Thyroid gland (tissue), 4 donors: ENCODE data around the gene ALOX15B. TPM values are rescaled to one million over a fixed set of nuclear protein-coding genes. Genes with fewer than 3 reads are reported as not detected.

Experiments used
- DNase-seq, 2 donors: peaks; one replicate each; pipeline ENCODE4 v3.0.0-alpha.2; 2019
- H3K27ac ChIP-seq, 3 donors: fragments of 200-600 bp; sonication (generic); 1 replicate in 2 of 3; 2 replicates in 1 of 3; pipeline ENCODE4 v1.5.1; 2016 to 2019; ENCODE audit warnings: mild to moderate bottlenecking in 1 of 3, moderate library complexity in 1 of 3
- H3K27me3 ChIP-seq: fragments of 200-600 bp; sonication (generic); one replicate; pipeline ENCODE4 v1.5.1; 2019
- H3K36me3 ChIP-seq, 2 donors: fragments of 200-600 bp; sonication (generic); one replicate each; pipeline ENCODE4 v1.5.1; 2016 to 2019
- H3K4me1 ChIP-seq, 2 donors: fragments of 200-600 bp; sonication (generic); one replicate each; pipeline ENCODE4 v1.5.1; 2017 to 2019
- H3K4me3 ChIP-seq, 3 donors: fragments of 200-600 bp; sonication (generic); replicated peaks in 1 of 3; 1 replicate in 2 of 3; 2 replicates in 1 of 3; pipeline ENCODE4 v1.5.1; 2016; ENCODE audit warnings: mild to moderate bottlenecking in 1 of 3
- H3K9me3 ChIP-seq: fragments of 200-600 bp; sonication (generic); one replicate; pipeline ENCODE4 v1.5.1; 2017
- CTCF ChIP-seq, 6 experiments: fragments of 200-600 bp in 3 of 6; fragments of 450-650 bp in 3 of 6; sonication (generic) in 3 of 6; IDR thresholded peaks; one replicate each; pipeline ENCODE4 v1.5.1; 2016 to 2019; ENCODE audit warnings: antibody characterized with exemption in 6 of 6, mild to moderate bottlenecking in 2 of 6, inconsistent platforms in 1 of 6, moderate library complexity in 1 of 6
- POLR2A ChIP-seq, 2 donors: fragments of 450-650 bp; IDR thresholded peaks; one replicate each; pipeline ENCODE4 v1.6.1; 2017; ENCODE audit warnings: antibody characterized with exemption in 2 of 2, mild to moderate bottlenecking in 2 of 2, moderate library complexity in 1 of 2
- WGBS, 2 donors: methylation state at CpG; one replicate each; pipeline ENCODE4 v1.1.5; 2017; 5-methylcytosine and 5-hydroxymethylcytosine counted together
- intact Hi-C: fragments of 100-400 bp; cut with DNase I; formaldehyde crosslinking; loops from one replicate; pipeline ENCODE4 v1.15.1; 2023
- total RNA-seq, 4 donors: library from RNA; depleted of rRNA; stranded (reverse); fragments of >200 nt; gene quantifications; one replicate each; pipeline ENCODE4 v1.2.3, GENCODE V29; 2016

ALOX15B gene
- total RNA-seq, 4 donors from 2014 or later = 0.67 to 3.3 (median 1.1) TPM

DNA sequence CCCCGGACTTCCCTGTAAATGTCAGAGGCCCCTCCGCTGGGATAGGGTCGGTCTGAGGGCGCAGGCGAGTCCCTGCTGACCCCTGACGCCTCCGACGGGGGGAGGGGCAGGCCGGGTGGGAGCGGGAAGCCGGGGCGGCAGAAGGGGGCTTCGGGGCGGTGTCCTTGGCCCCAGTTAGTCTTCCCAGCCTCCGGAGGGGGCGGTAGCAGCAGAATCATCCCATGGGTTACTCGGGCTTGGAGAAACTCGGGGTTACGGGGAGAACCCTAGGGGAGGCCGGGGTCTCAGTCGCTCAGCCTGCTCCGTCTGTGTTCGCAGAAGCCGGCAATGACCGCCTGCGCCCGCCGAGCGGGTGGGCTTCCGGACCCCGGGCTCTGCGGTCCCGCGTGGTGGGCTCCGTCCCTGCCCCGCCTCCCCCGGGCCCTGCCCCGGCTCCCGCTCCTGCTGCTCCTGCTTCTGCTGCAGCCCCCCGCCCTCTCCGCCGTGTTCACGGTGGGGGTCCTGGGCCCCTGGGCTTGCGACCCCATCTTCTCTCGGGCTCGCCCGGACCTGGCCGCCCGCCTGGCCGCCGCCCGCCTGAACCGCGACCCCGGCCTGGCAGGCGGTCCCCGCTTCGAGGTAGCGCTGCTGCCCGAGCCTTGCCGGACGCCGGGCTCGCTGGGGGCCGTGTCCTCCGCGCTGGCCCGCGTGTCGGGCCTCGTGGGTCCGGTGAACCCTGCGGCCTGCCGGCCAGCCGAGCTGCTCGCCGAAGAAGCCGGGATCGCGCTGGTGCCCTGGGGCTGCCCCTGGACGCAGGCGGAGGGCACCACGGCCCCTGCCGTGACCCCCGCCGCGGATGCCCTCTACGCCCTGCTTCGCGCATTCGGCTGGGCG, 35.9 kb upstream of the ALOX15B start:
- WGBS, 2 donors = 2% methylated on average over 39 of the region's 92 CpGs; no CpG with 5 or more reads in 1 of the 2 donors
- H3K27me3 ChIP-seq = peaks cover 17% of the 10 kb centered on the region
- intact Hi-C loops = no loop called here

DNA sequence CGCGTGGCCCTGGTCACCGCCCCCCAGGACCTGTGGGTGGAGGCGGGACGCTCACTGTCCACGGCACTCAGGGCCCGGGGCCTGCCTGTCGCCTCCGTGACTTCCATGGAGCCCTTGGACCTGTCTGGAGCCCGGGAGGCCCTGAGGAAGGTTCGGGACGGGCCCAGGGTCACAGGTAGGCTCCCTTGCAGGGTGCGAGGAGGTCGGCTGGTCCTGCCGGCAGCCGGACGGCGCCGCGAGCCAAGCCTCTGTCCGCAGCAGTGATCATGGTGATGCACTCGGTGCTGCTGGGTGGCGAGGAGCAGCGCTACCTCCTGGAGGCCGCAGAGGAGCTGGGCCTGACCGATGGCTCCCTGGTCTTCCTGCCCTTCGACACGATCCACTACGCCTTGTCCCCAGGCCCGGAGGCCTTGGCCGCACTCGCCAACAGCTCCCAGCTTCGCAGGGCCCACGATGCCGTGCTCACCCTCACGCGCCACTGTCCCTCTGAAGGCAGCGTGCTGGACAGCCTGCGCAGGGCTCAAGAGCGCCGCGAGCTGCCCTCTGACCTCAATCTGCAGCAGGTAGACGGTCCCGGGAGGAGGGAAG, 35.2 kb upstream of the ALOX15B start:
- TF ChIP-seq POLR2A (IDR thresholded peaks at IDR 0.05) = no peak
- no peak for TF ChIP-seq CTCF (IDR thresholded peaks at IDR 0.05)
- 43 to 52% methylated on average over 21 to 25 of the region's 44 CpGs for WGBS, 2 donors
- Histone ChIP-seq H3K9me3 (no peaks in the 10 kb centered on the region), H3K4me1 (peaks cover 6 to 15% of the 10 kb centered on the region in 2 donors), H3K27ac (no peak overlapping the region), H3K4me3 (no peak overlapping the region), H3K27me3 (peaks cover 17% of the 10 kb centered on the region), H3K36me3 (no peaks in the 10 kb centered on the region)
- no peak for DNase-seq
- intact Hi-C loops = no loop called here

More for the DNA sequence above, 35.9 kb upstream of the ALOX15B start:
- Histone ChIP-seq H3K9me3 (no peaks in the 10 kb centered on the region), H3K27ac (no peak overlapping the region), H3K36me3 (no peaks in the 10 kb centered on the region), H3K4me1 (peaks cover 6 to 15% of the 10 kb centered on the region in 2 donors), H3K4me3 (no peak overlapping the region)
- TF ChIP-seq POLR2A (IDR thresholded peaks at IDR 0.05) (no peak), CTCF (IDR thresholded peaks at IDR 0.05) (no peak)
- DNase-seq = no peak

DNA sequence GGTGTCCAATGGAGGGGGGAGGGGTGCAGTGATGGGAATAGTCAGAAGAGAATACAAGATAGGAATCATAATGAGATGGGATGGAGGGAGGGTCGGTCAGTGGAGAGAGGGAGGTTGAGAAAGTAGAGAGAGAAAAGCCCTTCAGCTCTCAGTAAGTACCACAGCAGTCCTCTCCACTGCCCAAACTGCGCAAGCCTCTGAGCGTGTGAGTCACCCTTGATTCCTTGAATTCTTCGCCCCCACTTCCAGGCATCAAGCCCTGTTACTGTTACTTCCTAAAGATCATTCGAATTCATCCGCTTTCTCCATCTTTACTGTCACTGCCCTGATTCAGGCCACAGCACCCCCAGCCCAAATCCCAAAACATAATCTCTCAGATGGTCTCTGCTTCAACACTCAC, 34.0 kb upstream of the ALOX15B start:
- no peak for DNase-seq
- Histone ChIP-seq H3K4me1 (peaks cover 6 to 15% of the 10 kb centered on the region in 2 donors), H3K4me3 (no peak overlapping the region), H3K27me3 (peaks cover 17% of the 10 kb centered on the region), H3K9me3 (no peaks in the 10 kb centered on the region), H3K36me3 (no peaks in the 10 kb centered on the region), H3K27ac (no peak overlapping the region)
- intact Hi-C loops = no loop called here
- TF ChIP-seq CTCF (IDR thresholded peaks at IDR 0.05) (no peak), POLR2A (IDR thresholded peaks at IDR 0.05) (no peak)
- 92 to 95% methylated on average over 6 of the region's 6 CpGs for WGBS, 2 donors

GRCh38 chr17:8005357-8005756, 33.5 kb upstream of the ALOX15B start:
- TF ChIP-seq POLR2A (IDR thresholded peaks at IDR 0.05) = no peak
- no peak for TF ChIP-seq CTCF (IDR thresholded peaks at IDR 0.05)
- intact Hi-C loops = no loop called here
- H3K9me3 ChIP-seq = no peaks in the 10 kb centered on the region
- no peak for DNase-seq
- H3K27me3 ChIP-seq = peaks cover 17% of the 10 kb centered on the region
- WGBS, 2 donors = 88 to 97% methylated on average over 1 of the region's 1 CpG
- H3K4me1 ChIP-seq = peaks cover 6 to 15% of the 10 kb centered on the region in 2 donors
- no peak overlapping the region for H3K27ac ChIP-seq
- H3K36me3 ChIP-seq = no peaks in the 10 kb centered on the region
- H3K4me3 ChIP-seq = no peak overlapping the region
